GM21381 (cell line): ENCODE results near the gene CDYL2.
"Not testable (repeated sequence)": the region's sequence is repeated elsewhere in the genome, so short reads cannot be mapped to it uniquely, and the experiment has no call there.

Source experiments
- ATAC-seq: cut with Tn5 transposase; IDR thresholded peaks from one replicate; pipeline ENCODE4 v1.9.1; 2021; ENCODE audit warnings: mild to moderate bottlenecking, moderate library complexity; ENCODE audit not compliant: unreplicated experiment

CDYL2 gene

DNA sequence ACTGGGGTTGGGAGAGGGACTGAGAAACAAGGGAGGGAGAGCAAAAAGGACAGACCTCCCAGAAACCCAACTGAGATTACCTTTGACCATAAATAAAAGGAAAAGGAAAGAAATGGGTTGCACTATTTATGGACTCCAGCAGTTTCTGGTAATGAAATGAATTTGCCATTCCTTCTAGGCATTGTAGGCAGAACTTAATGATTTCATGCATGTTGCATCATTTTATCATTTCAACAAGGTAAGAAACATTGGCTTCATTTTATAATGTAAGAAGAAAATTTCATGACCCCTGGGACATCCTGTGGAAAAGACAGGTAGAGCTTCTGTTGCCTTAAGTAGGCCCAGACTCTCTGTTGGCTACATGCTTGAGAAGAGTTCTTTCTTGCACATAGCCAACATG, 8.2 kb upstream of the CDYL2 start:
- no peak for ATAC-seq

DNA sequence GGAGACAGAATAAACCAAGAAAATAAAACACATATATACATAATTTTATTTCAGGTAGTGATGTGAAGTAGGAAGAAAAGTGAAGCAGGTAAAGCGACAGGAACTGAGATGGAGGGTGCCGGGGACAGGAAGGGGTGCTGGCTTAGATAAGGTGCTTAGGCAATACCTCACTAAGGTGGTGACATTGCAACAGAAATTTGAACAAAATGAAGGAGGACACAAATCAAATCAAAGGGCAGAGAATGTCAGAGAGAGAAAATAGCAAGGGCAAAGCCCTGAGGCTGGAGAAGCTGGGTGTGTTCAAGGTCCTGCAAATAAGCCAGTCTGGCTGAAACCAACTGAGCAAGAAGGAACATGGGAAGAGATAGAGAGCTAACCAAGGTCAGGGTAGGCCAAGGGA, 5.0 kb upstream of the CDYL2 start:
- ATAC-seq: no peak

DNA sequence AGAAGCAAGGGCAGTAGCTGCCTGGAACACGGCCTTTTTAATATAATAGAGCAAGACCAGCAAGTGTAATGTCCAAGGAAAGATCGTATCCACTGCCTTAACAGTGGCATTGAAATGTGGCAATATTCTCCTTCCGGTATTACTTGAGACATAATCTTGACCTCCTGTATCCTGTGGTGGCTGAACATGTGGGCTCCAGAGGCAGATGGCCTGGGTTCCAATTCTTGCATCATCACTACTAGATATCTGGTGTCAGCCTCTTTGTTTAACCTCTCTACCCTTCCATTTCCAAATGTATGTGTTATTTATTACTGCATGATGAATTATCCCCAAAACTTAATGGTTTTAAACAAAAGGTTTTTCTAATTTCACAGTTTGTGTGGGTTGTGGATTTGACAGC, 3.5 kb upstream of the CDYL2 start:
- no peak for ATAC-seq

DNA sequence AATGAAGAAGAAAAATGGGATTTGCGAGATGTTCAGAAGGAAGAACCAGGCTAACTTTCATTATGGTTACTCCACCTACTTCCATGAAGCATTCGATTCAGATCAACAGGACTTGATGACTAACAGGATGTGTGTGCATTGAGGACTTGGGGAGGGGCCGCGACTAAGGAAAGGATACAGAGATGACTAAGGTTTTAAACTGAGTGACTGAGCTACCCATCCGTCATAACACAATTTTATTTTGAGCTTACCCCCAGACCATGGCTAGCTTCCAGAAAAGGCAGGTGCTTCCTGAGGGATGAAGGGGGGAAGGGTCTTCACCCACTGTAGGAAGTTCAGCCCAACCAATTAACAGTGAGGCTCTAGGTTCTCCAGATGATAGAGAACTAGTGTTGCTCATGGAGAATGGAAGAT, 2.5 kb upstream of the CDYL2 start:
- no peak for ATAC-seq

DNA sequence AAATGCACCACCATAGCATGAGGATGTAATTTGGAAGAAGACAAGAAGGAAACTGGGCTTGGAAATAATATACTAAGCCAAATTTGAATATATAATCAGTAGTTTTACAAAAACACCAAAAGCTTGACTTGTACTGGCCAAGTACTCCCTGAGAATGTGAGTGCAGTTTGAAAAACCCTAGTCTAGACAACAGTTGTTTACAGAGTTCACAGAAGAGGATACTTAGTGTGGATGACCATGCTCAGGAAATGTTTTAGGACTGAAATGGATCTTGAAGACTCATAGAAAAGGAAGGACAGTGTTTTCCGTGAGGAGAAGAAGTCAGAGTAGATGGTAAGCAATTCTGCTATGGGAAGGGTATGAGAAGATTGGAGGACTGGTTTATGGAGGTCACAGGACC, 1.9 kb upstream of the CDYL2 start:
- no peak for ATAC-seq

DNA sequence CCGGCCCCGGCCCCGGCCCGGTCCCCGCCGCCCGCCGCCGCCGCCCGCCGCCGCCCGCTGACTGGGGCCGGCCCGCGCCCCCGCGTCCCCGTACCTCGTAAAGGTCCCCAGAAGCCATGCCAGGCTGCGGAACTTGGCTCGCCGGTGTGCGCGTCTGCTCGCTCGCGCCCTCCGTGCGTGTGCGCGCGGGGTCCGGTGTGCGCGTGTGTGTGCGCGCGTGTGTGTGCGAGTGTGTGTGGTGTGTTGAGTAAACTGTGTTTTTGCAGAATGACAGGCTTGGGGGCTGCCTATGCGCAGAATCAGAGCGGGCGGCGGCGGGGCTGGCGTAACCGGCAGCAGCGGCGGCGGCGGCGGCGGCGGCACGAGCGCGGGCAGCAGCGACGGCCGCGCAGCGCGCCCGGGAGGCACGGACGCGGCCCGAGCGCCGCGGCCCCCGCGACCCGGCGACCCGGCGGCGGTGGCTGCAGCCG, 307 bp downstream of the CDYL2 start:
- ATAC-seq: peak; percentile 47

DNA sequence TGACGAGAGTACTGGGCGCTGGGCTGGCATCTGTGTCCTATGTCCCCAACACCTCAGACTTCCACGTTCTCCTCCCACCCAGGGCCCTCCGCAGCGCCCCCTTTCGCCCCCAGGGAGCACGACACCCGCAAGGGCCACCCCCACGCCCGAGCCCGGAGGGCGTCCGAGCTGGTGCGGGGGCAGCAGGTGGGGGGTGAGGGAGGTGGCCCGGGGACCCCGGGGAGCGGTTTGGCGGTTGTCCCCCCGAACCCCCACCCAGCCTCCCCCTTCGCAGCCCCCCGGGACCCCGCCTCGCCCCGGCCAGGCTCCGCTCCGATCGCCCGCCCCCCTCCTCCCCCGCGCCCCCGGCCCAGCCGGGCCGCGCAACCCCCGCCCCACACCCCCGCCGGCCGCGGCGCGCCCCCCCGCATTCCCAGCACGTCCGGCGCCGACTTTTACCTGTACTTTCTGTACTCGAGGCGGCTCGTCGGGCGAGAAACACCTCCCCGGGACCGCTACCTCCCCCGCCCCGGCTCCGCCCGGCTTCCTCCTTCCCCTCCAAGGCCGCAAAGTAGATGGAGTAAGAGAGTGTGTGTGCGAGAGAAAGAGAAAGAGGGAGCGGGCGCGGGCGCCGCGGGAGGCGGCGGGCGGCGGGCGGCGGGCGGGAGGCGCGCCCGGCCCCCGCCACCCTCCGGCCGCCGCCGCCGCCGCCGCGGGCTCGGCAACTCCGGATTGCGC, 901 bp downstream of the CDYL2 start:
- peak; percentile 21 for ATAC-seq

DNA sequence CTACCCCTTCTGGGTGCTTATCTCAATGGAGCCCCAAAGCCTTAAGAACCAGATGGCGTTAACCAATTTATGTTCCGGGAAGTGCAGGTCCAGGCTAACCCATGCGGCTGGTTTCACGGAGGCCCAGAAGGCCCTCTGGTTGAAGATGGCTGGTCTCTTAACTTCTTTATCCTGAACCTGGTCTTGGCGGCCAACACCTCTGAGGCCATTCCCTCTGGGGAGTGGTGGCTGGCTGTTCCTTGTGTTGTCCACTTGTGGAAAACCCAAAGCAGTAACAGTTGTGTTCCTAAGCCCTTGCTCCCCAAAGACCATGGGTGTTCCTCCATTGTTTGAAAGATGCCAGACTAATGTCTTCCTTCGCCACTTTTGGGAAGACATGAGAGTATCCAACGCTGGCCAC, 1.5 kb downstream of the CDYL2 start:
- ATAC-seq: no peak

DNA sequence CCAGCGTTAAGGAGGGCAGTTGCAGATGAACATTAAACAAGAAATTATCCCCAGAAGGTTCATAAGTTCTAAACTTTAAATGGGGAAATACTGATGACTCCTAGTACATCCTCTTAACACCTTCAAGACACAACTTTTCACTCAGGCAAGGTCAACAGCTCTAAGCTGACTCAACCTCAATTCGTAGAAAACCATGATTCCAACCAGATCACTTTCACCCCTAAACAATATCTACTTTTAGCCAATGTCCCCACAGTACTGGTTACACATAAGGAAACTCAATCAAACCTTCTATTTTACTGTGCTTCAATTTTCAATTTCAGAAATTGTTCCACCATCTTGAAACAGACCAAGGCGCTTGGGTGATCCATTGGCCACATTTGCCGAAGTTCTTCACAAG, 2.3 kb downstream of the CDYL2 start:
- no peak for ATAC-seq

DNA sequence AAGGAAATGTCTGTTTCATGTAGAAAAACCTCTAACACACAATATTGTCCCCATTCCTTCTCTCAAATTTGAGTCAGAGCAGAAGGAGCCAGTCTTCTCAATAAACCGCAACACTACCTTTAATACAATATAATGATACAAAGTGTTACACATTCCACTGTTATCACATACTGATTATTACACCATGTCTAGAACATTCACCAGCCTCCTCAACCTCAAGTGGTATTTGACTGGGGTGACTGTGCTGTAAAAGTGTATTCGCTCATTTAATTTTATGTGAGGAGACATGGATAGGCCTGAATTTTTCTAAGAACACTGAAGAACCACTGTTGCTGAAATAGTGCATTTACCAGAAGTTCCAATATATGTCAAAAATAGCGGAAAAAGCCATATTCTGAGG, 10.3 kb downstream of the CDYL2 start:
- no peak for ATAC-seq

DNA sequence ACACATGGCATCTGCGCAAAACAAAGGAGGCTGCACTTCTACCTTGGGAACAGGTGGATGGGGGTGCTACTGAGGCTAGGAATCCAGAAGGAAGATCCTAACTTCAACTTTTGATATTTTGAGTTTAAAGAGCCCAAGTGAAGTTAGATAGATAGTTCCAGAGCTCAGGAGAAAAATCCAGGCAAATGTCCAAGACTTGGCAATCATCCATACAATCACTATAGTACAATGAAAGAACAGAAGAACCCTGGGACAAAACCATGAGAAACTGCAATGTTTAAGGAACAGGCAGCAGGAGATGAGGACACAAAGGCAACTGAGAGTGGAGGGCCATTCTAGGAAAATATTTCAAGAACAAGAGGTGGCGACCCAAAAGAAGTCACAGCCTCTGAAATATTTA, 12.4 kb downstream of the CDYL2 start:
- no peak for ATAC-seq

DNA sequence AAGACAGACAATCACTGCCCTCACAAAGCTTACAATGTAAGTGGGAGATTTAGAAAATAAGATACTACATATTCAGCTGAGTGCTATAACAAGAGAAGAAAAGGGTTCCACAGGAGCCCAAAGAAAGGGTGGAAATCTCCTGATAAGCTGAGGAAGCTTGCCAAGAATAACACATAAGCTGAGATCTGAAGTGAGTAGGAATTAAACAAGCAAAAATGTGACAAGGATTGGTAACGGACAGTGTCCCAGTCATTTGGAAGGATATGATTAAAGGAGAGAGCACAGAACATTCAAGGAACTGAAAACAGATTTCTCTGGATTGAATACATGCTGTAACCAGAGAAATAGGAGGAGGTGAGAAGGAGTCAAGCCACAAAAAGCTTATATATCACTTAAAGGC, 13.0 kb downstream of the CDYL2 start:
- ATAC-seq: no peak

DNA sequence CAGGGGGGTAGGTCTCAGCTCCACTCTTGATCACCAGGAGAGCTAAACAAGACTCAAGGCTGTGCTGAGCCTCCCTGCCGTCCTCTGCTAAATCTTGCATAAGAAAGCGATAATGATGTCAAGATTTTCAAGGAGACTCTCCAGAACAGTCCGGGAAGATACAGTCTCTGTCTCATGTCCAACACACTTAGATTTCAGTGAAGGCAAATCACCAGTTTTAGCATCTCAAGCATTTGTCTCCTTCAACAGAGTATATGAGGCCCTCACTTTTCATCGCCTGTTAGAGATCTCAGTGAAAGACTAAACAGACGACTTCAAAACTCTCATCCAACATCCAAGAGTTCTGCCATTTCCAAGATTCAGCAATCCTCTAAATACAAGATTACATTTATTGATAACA, 13.6 kb downstream of the CDYL2 start:
- no peak for ATAC-seq

DNA sequence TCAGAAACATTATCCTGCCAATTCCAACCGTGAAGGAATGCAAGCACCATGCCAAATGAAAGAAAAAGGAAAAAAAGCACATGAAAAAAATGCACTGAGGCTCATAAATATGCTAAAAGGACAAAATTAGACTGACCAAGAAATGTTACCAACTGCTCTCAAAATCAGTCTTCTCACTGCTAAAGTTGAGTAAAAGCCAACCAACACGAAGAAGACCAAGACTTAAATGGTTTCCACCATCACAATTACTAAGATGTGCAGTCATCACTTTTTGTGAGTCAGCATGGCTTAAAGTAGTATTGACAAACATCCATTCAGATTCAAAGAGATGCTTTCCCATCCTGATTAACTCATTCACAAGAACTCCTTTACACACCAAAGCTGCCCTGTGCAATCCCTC, 16.4 kb downstream of the CDYL2 start:
- no peak for ATAC-seq

DNA sequence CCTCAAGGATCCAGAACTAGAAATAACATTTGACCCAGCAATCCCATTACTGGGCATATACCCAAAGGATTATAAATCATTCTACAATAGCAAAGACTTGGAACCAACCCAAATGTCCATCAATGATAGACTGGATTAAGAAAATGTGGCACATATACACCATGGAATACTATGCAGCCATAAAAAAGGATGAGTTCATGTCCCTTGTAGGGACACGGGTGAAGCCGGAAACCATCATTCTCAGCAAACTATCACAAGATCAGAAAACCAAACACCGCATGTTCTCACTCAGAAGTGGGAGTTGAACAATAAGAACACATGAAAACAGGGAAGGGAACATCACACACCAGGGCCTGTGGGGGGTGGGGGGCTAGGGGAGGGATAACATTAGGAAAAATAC, 17.8 kb downstream of the CDYL2 start:
- ATAC-seq: not testable (repeated sequence)

DNA sequence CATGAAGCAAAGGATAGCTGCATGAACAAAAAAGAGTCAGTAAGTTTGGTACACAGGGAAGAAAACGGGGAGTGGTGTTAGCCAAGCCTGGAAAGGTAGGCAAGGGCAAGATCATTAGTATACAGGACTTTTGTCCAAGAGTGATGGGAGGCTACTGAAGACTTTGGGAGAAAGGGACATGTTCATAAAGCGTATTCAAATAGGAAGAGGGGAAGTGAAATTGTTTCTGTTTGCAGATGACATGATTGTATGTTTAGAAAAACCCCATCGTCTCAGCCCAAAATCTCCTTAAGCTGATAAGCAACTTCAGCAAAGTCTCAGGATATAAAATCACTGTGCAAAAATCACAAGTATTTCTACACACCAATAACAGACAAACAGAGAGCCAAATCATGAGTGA, 19.4 kb downstream of the CDYL2 start:
- ATAC-seq: no peak

DNA sequence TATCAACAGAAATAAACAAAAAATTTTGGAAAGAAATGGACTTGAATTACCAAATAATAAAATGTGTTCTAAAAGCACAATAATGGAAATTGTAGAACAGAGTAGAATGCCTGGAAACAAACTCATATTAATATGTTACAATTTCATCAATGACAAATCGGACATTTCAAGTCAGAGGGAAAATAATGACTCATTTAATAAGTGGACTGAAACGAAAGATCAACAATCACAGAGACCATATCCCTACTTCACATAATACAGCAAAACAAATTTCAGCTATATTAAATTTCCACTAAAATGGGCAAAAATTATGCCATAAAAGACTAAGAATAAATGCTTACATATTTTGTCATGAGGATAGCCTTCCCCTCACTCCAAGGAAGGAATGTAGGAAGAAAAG, 25.7 kb downstream of the CDYL2 start:
- no peak for ATAC-seq

DNA sequence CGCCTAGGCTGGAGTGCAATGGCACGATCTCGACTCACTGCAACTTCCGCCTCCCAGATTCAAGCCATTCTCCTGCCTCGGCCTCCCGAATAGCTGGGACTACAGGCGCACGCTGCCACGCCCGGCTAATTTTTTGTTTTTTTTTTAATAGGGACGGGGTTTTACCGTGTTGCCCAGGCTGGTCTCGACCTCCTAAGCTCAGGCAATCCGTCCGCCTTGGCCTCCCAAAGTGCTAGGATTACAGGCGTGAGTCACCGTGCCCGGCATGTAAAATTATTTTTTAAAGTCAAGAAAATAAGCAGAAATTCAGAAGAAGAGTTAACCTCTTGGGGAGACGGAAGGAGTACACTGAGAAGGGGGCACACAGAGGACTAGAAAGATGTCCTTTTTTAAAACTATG, 27.5 kb downstream of the CDYL2 start:
- ATAC-seq: no peak

DNA sequence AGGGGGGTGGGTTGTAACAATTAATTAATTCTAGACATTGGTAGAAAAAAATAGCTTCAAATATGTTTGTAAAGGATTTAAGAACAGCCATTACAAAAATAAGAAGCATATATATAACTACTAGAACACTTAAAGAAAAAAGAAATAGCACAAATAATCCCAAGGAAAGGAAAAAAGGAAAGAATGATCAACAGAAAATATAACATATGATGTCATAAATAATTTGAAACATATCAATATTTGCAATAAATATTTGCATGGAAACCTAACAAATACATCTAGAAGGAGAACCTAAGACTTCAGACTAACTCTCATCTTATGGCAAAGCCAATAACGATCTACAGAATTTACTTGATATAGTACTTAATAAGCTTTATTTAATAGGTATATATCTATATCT, 28.9 kb downstream of the CDYL2 start:
- no peak for ATAC-seq

DNA sequence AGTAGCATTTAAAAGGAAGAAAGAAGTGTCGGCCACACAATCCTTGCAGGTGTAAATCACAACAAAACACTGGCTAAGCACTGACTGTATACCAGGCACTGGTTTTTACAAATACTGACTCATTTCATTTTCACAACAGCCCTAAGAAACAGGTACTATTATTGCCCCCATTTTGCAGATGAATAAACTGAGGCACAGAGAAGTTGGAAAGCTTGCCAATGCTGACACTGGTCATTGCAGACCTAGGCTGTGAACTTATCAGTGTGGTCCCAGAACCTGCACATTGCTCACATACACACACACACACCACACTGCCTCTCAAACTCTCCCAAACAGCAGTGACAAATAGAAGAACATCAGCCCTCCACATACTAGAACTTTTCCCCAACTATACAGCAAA, 37.6 kb downstream of the CDYL2 start:
- ATAC-seq: no peak

DNA sequence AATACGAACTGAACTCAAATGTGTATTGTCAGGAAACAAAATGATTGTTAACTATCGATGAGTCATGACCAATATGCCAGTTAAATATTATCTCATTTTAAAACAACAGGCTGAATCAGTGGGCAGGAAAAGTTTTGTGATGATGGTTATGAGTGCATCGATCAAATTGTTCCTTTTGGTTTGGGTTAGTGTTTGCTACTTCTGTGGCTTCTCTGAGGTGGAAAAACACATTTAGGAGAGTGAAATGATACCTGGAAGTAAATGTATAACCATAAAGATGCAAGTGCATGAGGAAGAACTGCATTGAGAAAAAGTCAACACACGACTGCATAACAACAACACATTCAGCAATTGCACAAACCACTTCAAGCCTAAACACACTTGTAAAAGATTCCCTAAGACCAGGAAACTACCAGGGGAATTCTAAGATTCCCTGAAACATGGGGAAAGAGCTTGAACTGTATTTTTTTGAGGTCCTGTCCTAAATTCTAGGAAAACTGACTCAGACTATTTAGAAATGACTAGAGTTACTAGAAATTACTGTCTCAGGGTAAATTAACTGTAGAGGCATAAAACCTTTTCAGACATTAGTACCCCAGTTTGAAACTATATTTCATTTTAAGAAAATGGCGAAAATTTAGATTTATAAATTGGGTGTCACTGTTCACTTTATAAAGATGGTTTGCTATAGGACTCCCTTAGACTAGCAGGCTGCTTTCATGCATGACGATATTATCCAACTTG, 44.8 kb downstream of the CDYL2 start:
- no peak for ATAC-seq

DNA sequence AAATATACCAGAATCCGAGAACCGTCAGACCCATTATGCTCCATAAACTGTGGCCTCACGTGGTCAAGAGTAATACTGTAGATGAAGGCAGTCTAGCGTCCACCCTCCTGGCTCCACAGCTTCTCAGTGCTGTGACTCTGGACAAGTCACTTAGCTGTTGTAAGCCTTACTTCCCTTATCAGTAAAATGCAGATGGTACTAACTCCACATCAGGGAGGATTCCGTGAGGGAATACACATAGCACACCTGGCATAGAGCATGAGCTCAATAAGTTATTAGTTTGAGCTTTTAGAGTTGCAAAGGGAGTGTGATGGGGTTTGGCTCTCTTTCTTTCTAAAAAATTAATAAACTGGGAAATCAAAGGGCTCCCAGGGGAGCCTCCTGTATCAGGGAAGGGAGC, 49.9 kb downstream of the CDYL2 start:
- no peak for ATAC-seq

DNA sequence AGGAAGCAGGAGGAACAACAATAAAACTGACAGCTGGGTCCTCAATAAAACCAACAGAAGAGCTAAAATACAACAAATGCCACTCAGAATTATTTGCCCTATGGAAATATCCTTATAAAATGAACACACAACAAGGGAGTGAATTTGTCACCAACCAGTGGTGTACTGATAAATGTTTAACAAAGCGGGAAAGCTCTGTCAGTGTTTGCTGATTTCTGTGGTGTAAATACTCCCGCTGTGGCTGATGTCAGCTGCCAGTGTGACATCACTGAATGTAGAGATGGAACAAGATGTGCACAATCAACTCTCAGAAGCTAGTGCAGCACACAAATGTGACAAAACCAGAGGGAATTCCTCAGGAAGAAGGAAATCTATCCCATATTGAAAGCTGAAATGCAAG, 51.9 kb downstream of the CDYL2 start:
- no peak for ATAC-seq
